Kidney (tissue), 14 donors: ENCODE measurements around the gene VPS18. TPM values are rescaled to one million over a fixed set of nuclear protein-coding genes. Genes with fewer than 3 reads are reported as not detected.

Source experiments
- DNase-seq, 5 donors: peaks; one replicate each; pipeline ENCODE4 v3.0.0-alpha.2; 2013 to 2020
- FAIRE-seq: peaks from 2 replicates; lab custom pipeline; 2012; peaks lifted over from hg19 to GRCh38; lab: Jason Lieb, UNC
- H3K27ac ChIP-seq, 2 donors: one replicate each; pipeline ENCODE4 v1.7.0; 2013; ENCODE audit warnings: low read depth in 2 of 2, low read length in 2 of 2, inconsistent platforms in 1 of 2
- H3K27me3 ChIP-seq: one replicate; pipeline ENCODE4 v1.7.1; 2013; ENCODE audit warnings: low read length, inconsistent platforms; ENCODE audit not compliant: control insufficient read depth, insufficient read depth
- H3K36me3 ChIP-seq, 3 donors: one replicate each; pipeline versions ENCODE4 v1.7.0 to v1.7.1; 2013; ENCODE audit warnings: low read length in 3 of 3, control low read depth in 1 of 3, inconsistent platforms in 1 of 3; ENCODE audit not compliant: insufficient read depth in 3 of 3, control insufficient read depth in 2 of 3
- H3K4me1 ChIP-seq, 3 donors: one replicate each; pipeline versions ENCODE4 v1.7.0 to v1.7.1; 2013; ENCODE audit warnings: low read length in 3 of 3, inconsistent platforms in 1 of 3, low read depth in 1 of 3; ENCODE audit not compliant: control insufficient read depth in 2 of 3, insufficient read depth in 2 of 3
- H3K4me3 ChIP-seq, 3 donors: one replicate each; pipeline versions ENCODE4 v1.7.0 to v1.8.1; 2013; ENCODE audit warnings: low read length in 3 of 3, control low read depth in 1 of 3, inconsistent platforms in 1 of 3
- H3K9ac ChIP-seq, 3 donors: one replicate each; pipeline versions ENCODE4 v1.7.0 to v1.7.1; 2013; ENCODE audit warnings: low read length in 3 of 3, control low read depth in 1 of 3, inconsistent platforms in 1 of 3
- H3K9me3 ChIP-seq, 3 donors: one replicate each; pipeline versions ENCODE4 v1.7.0 to v1.7.1; 2013; ENCODE audit warnings: low read length in 3 of 3, control low read depth in 1 of 3, inconsistent platforms in 1 of 3; ENCODE audit not compliant: control insufficient read depth in 2 of 3, insufficient read depth in 1 of 3
- CTCF ChIP-seq: IDR thresholded peaks from 3 replicates; pipeline ENCODE4 v1.5.1; 2012; ENCODE audit warnings: mild to moderate bottlenecking, moderate library complexity, borderline replicate concordance; ENCODE audit not compliant: insufficient read depth; ENCODE audit errors: extremely low read depth
- intact Hi-C: fragments of 100-400 bp; cut with DNase I; formaldehyde crosslinking; loops from one replicate; pipeline ENCODE4 v1.11.1; 2022
- polyA plus RNA-seq: library from polyadenylated mRNA; stranded (reverse); fragments of 350-450 nt; fragmentation: Illumina TruSeq; extraction: RNeasy Lipid Tissue Mini Kit (QIAGEN cat#74804); gene quantifications from one replicate; pipeline ENCODE4 v1.2.3, GENCODE V29; 2014; ENCODE audit warnings: low read depth, low replicate concordance; ENCODE audit not compliant: insufficient read depth
- total RNA-seq: library from RNA; stranded (reverse); fragmentation: NEBNext Ultra II Directional; extraction: Animal tissue kit (Norgen Biotek cat#: 25700); gene quantifications from one replicate; pipeline ENCODE4 v1.2.1, GENCODE V29; 2021
- donor health status: control.
- donor health status: control.
- donor health status: control.
- donor health status: control.
- donor health status: control.
- donor health status: DM: yes; HTN: yes; CAD: no.
- donor health status: Normal renal cell carcinoma (clear cell type).

VPS18 gene
- total and polyA plus RNA-seq, 2 donors from 2014 or later, result 21.9 to 28.1 TPM

- DNase-seq, result peak in 1 of 5 donors; percentile 49
- intact Hi-C loops, result no loop called here
Measured at GRCh38 chr15:40915679-40916078, 21.4 kb downstream of the VPS18 start.

GRCh38 chr15:40917585-40917984 lies 23.3 kb downstream of the VPS18 start:
- H3K9ac ChIP-seq, result no peak overlapping the region
- H3K9me3 ChIP-seq, result no peaks in the 10 kb centered on the region
- FAIRE-seq, result no peak
- peaks cover 0 to 3% (median 2%) of the 10 kb centered on the region in 3 donors for H3K4me1 ChIP-seq
- DNase-seq, result no peak
- TF ChIP-seq CTCF, result no peak
- intact Hi-C loops, result no loop called here
- no peak overlapping the region for H3K4me3 ChIP-seq
- H3K36me3 ChIP-seq, result no peaks in the 10 kb centered on the region
- peak overlapping the region in 1 of 2 donors; percentile 23 for H3K27ac ChIP-seq
- H3K27me3 ChIP-seq, result no peaks in the 10 kb centered on the region

More at GRCh38 chr15:40915679-40916078, 21.4 kb downstream of the VPS18 start:
- TF ChIP-seq CTCF, result no peak
- peaks cover 0 to 6% (median 5%) of the 10 kb centered on the region in 3 donors for H3K4me1 ChIP-seq
- no peaks in the 10 kb centered on the region for H3K36me3 ChIP-seq
- no peaks in the 10 kb centered on the region for H3K27me3 ChIP-seq
- H3K9ac ChIP-seq, result no peak overlapping the region
- no peak for FAIRE-seq
- no peaks in the 10 kb centered on the region for H3K9me3 ChIP-seq
- H3K27ac ChIP-seq, result peak overlapping the region; percentile 21 to 55
- no peak overlapping the region for H3K4me3 ChIP-seq

GRCh38 chr15:40918146-40918798 lies 24.0 kb downstream of the VPS18 start:
- no peak for FAIRE-seq
- no peaks in the 10 kb centered on the region for H3K36me3 ChIP-seq
- no peak overlapping the region for H3K9ac ChIP-seq
- TF ChIP-seq CTCF, result no peak
- H3K4me3 ChIP-seq, result no peak overlapping the region
- H3K27ac ChIP-seq, result peak overlapping the region in 1 of 2 donors; percentile 51
- peak in 3 of 5 donors; percentile 47 to 72 (median 59) for DNase-seq
- intact Hi-C loops, result no loop called here
- H3K4me1 ChIP-seq, result peaks cover 0 to 2% (median 0%) of the 10 kb centered on the region in 3 donors
- no peaks in the 10 kb centered on the region for H3K27me3 ChIP-seq
- H3K9me3 ChIP-seq, result no peaks in the 10 kb centered on the region
